ENCODE measurements around the gene TRDN.
"Not testable (repeated sequence)": the region's sequence is repeated elsewhere in the genome, so short reads cannot be mapped to it uniquely, and the experiment has no call there.

TRDN gene

DNA sequence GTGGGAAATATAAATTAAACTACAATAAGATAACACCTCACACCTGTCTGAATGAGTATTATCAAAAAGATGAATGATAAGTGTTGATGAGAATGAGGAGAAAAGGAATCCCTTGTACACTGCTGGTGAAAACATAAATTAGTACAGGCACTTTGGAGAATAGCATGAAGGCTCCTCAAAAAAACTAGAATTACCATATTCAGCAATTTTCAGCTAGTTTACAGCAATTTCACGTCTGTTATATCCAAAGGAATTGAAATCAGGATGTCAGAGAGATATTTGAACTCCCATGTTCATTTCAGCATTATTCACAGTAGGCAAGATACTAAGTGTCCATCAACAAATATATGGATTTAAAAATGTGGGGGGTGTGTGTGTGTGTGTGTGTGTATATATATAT lies 348.1 kb downstream of the TRDN start:
- no peak for DNase-seq (ENCODE audit: low read depth, low spot score)

DNA sequence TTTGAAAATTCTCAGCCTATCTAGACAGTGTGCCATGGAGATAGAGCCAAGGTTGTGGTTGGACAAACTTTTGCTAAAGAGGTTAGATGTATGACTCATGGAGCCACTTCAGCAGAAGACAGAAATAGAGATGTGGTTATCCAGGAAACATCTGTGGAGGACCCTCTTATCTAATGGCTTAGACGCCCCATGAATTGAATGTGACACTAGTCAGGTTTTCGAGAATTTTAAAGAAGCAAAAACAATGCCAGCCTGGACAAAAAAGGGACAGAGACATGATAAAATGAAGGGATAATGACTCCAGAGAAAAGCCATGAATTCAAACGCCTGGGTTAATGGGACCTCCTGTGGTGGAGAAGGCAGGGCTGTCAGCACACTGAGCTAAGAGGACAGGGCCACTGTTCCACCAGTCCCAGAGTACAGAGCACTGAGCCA lies 360.2 kb downstream of the TRDN start:
- peak; percentile 41 for DNase-seq (ENCODE audit: low read depth, low spot score)

DNA sequence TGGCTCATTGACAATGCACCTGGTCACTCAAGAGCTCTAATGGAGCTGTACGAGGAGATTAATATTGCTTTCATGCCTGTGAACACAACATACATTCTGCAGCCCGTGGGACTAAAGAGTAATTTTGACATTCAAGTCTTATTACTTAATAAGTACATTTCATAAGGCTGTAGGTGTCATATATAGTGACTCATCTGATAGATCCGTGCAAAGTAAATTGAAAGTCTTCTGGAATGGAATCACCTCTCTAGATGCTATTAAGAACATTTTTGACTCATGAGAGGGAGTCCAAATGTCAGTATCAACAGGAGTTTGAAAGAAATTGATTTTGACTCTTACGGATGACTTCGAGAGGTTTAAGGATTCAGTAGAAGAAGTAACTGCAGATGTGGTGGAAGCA lies 372.8 kb downstream of the TRDN start:
- no peak for DNase-seq (ENCODE audit: low read depth, low spot score)

DNA sequence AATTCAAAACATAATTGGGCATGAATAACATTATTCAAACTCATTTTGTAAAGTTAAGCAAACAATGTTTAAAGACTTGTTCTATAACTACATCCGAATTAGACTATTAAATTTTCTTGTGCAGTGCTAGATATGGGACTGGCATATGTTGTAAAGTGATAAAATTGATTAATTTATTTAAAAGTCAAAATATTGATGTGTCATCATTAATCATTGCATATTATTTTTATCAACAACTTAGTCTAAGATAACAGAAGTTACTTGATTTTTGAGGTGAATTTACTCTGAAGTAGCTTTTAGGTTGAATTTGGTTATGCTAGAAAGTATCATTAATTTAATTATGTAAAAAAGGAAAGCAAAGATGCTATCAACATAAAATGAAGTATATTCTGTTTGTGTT lies 396.1 kb downstream of the TRDN start:
- no peak for DNase-seq (ENCODE audit: low read depth, low spot score)

DNA sequence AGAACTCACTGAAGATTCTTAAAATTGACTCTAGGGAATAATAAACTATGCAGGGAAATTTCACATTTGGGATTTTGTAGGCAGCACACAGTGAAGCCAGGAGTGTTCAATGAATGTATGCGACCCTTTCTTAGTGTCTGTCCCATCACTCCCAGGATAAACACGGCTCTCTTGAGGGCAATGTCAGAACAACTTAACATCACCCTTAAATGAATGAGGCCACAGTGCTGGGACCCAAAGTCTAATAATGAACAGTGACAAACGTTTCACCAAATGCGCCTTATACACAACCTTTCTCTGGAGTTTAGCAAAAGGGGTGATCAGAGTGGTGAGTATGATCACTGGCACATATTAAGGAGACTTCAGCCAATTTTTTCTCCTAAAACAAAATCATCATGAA lies 403.4 kb downstream of the TRDN start:
- DNase-seq (ENCODE audit: low read depth, low spot score) = no peak

DNA sequence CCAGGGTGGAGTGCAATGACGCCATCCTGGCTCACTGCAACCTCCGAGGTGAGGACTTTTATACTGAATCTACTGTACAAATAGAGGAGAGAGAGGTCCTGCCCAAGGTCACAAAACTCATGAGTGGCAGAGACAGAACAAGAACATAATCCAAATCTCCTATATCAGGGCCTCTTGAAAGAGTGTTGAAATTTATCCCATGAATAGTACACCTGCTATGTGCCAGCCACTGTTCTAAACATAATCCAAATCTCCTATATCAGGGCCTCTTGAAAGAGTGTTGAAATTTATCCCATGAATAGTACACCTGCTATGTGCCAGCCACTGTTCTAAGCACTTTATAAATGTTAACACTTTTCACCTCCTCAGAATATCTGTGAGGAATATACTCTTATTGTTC lies 409.0 kb downstream of the TRDN start:
- not testable (repeated sequence) for DNase-seq (ENCODE audit: low read depth, low spot score)

DNA sequence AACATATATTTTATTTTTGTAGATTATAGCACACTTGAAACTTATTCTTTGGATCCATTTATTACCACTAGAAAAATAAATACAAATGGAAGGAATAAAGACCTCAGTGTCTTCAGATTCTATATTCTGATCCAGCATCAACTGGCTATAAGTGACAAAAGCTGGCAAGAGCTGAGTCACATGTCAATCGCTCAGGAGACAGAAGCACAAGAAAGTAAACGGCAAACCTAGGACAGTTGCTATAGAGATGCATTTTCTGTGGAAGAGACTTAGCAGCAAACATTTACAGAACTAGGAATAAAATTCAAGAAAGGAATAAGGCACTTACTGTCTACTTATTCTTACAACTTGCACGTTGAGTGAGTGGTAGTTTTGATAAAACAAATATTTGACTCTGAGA lies 410.4 kb downstream of the TRDN start:
- DNase-seq (ENCODE audit: low read depth, low spot score) = no peak

DNA sequence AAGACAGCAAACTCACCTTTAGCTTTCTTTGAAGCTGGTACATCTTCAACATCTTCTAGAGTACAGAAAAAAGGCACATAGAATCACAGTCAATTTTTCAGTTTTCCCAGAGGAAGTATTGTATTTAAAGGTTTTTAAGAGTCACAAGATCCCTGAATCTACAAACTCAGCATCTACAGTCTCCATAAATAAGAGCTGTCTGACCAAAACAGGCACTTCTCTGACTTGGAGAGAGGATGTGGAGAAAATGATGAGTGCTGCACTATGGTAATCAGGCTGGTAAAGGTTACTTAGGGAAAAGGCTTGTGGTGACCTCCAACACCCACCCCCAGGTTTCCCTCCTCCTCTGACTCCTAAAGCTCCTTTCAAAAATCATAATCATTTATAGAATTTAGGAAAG lies 412.7 kb downstream of the TRDN start:
- no peak for DNase-seq (ENCODE audit: low read depth, low spot score)

DNA sequence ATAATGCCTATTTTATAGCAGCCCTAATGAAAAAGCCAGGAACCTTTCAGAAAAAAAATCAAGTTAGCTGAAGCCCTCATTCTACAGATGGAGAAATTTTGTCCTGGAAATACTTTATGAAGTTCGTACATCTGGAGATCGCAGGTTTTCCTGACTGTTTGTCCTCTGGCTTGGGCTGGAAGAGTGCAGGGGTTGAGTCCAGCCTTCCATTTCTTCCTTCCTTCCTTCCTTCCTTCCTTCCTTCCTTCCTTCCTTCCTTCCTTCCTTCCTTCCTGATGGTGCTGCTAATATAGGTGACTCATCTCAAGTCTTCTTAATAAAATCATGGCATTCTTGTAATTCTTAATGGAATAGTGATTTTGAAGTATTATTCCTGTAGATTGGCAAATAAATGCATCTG lies 413.3 kb downstream of the TRDN start:
- no peak for DNase-seq (ENCODE audit: low read depth, low spot score)

DNA sequence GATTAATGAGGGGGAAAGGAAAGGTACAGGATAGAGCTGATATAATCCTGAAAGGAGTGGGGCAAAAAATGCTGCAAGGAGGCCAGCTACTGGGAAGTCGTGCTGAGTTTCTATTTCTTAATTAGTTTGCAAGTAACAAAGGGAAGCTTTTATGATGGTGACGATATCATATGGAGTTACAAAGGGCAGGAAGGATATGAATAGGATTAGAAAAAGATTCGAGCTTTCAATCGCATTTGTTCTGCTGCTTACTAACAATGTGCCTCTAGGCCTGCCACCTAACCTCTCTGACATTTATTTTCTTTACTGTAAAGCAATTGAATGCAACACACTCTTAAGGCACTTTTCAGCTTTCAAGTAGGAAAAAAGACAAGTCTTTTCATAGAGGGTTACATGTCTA lies 421.5 kb downstream of the TRDN start:
- no peak for DNase-seq (ENCODE audit: low read depth, low spot score)

DNA sequence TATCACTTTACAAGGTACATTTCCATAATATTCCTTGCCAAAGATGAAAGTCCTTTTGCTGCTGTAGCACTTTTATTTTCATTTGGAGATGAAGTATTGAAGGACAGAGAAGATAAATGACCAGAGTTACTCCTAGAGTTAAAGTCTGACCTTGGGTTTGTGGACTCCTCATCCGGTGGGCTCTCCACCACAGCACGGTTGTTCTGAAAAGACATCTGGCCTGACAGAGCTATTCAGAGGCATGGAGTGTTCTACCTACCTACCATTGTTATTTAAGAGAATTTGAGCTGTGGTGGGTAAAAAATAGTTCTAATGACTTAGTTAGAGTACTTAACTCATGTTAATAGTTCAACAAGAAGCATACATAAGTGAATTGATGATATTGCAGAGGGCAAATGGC lies 422.3 kb downstream of the TRDN start:
- DNase-seq (ENCODE audit: low read depth, low spot score) = no peak

DNA sequence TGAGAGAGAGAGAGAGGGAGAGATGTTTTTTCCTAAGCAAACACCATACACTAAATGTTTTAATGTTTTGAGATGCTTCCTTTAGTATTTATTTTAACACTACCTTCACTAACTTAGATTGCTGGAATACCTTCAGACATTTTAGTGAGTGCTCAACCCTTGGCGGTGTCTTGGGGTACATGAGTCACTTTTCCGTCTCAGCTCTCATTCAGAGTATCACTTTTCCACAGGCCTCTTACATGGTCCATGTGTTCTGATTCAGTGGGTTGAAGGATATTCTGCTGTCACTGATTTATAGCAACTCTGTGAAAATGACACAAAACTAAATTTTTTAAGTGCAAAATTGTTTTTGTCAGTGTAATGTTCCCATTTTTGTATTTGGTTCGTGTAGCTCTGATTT lies 422.8 kb downstream of the TRDN start:
- DNase-seq (ENCODE audit: low read depth, low spot score) = no peak

DNA sequence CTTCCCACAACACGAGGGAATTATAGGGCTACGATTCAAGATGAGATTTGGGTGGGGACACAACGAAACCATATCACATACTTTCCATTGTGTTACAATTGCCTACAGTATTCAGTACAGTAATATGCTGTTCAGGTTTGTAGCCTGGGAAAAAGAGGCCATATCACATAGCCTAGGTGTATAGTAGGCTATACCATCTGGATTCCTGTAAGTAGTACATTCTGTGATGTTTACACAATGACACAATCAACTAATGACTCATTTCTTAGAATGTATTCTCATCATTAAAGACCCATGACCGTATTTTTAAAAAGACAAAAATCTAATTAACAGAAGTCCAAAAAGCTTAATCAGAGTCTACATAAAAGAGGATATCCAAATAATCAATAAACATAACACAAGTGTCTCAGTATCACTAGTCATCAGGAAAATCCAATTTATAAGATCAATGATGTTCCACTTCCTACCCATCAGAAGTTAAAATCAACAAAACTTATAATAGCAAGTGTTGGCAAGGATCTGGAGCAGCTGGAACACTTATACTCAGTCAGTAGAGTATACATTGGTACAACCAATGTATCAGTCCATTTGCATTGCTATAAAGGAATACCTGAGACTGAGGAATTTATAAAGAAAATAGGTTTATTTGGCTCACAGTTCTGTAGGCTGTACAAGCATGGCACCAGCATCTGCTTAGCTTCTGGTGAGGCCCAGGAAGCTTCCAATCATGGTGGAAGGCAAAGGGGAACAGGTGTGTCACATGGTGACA lies 424.8 kb downstream of the TRDN start:
- no peak for DNase-seq (ENCODE audit: low read depth, low spot score)

DNA sequence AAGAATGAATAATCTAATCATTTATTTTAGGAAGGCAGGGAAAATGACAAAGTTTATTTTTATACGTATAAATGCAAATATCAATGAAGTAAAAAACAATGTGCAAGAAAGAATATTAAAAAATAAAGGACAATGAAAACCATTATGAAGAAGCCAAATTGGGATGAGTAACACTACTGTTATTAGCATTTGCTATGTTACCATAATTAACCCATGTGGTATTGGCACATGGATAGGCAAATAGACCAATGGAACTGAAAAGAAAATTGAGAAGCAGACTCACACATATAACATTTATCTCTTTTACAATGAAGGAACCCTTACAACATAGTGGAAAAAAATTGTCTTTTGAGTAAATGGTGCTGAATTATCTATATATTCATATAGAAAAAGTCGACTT lies 426.1 kb downstream of the TRDN start:
- no peak for DNase-seq (ENCODE audit: low read depth, low spot score)

DNA sequence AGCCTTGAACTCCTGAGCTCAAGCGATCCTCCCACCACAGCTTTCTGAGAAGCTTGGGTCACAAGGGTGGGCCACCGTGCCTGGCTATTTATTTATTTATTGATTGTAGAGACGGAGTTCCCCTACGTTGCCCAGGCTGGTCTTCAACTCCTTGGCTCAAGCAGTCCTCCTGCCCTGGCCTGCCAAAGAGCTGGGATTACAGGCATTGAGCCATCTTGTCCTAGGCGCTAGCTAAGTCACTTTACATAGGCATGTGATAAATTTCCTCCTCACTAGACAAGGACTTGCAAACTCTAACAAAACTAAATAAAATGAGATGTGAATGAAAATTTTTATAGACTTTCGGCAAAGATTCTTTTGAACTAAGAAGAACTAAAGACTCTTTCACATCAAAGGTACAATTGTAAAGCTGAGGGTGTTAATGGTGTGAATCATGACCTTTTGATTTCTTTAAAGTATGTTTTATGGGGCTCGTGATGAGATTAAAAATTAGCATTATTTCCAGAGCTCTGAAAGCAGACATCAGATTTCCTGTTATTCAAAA lies 428.7 kb downstream of the TRDN start:
- DNase-seq (ENCODE audit: low read depth, low spot score) = no peak

DNA sequence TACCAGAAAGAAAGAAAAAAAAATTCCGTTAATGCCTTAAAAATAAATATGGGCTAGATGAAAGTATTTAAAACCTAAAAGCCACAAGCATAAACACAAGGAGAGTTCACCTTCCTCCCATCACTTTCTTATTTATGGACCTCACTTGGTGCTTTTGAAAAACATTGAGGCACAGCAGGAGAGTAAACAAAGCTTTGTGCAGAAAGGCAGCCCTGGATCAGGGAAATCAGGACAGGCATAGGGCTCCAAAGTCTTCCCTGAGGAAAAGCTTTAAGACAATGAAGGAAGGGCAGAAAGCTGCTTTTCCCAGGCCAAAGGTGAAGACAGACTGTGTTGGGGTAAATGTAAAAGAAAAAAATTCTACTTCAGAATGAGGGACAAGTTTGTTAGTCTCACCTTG lies 432.8 kb downstream of the TRDN start:
- DNase-seq (ENCODE audit: low read depth, low spot score) = peak; percentile 43

DNA sequence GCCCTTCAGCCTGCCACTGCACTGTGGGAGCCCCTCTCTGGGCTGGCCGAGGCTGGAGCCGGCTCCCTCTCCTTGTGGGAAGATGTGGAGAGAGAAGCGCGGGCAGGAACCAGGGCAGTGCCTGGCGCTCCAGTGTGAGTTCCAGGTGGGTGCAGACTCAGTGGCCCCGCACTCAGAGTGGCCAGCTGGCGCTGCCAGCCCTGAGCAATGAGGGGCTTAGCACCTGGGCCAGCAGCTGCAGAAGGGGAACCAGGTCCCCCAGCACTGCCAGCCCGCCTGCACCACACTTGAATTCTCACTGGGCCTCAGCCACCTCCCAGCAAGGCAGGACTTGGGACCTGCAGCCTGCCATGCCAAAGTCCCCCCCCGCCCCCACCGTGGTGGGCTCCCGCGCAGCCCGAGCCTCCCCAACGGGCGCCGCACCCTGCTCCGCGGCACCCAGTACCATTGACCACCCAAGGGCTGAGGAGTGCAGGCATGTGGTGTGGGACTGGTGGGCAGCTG lies 434.8 kb downstream of the TRDN start:
- no peak for DNase-seq (ENCODE audit: low read depth, low spot score)

DNA sequence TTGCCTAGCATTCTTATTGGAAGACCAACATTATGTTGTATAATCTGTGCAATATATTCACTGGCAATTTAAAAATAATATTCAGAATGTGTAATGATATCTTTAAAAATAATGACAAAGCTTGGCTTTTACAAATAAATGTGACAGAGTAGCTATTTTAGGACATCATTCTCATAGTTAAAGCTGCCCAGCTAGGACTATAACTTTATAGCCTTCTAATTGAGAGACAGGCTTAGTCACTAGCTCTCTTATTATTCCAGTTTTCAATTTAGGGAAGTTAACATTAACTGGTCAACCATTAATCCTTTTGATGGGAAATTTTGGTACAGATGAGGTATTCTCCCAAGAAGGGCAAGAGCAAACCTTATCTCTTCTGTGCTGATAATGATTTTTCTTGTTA lies 443.5 kb downstream of the TRDN start:
- no peak for DNase-seq (ENCODE audit: low read depth, low spot score)

DNA sequence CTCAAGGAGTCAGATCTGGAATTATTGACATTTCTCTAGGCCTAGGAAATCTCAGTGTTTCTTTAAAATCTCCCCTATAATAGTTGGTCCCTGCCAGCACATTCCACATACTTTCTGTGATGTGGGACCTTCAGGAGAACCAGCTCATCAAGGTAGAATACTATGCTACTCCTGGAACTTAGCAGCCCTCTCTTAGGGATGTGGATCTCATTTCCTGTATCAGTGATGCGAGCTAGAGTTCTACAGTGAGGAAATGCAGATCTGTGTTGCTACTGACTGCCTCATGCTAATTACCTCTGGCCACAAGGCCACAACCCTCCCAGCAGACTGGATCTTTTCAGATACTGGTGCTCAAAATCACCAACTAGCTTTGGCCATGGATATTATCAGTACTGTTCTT lies 446.9 kb downstream of the TRDN start:
- DNase-seq (ENCODE audit: low read depth, low spot score) = no peak

DNA sequence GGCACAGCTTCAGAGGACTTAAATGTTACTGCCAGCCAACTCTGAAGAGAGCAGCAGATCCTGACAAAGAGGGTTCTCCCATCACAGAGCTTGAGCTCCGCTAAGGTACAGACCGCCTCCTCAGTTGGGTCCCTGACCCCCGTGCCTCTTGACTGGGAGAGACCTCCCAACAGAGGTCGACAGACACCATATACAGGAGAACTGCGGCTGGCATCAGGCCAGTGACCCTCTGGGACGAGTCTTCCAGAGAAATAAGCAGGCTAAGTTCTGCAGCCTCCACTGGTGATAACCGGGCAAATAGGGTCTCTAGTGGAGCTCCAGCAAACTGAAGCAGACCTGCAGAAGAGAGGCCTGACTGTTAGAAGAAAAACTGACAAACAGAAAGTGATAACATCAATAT lies 453.8 kb downstream of the TRDN start:
- no peak for DNase-seq (ENCODE audit: low read depth, low spot score)

DNA sequence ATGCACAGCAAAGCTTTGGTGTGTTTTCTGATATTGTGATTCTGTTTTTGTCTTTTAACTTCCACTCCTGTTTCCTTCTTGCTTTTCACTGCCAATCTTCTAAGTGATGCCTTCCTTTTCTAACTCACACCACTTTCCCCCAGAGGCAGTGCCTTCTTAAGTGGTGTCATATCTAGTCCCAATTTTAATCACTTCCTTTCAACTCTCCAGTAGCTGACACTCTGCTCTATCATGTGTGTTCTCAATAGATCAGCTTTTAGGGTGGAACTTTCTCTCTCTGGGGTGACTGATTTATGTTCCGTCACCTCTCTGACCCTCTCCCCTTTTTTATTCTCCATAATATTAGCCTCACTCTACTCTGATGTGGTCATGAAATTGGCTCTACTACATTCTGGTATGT lies 460.0 kb downstream of the TRDN start:
- DNase-seq (ENCODE audit: low read depth, low spot score) = no peak

DNA sequence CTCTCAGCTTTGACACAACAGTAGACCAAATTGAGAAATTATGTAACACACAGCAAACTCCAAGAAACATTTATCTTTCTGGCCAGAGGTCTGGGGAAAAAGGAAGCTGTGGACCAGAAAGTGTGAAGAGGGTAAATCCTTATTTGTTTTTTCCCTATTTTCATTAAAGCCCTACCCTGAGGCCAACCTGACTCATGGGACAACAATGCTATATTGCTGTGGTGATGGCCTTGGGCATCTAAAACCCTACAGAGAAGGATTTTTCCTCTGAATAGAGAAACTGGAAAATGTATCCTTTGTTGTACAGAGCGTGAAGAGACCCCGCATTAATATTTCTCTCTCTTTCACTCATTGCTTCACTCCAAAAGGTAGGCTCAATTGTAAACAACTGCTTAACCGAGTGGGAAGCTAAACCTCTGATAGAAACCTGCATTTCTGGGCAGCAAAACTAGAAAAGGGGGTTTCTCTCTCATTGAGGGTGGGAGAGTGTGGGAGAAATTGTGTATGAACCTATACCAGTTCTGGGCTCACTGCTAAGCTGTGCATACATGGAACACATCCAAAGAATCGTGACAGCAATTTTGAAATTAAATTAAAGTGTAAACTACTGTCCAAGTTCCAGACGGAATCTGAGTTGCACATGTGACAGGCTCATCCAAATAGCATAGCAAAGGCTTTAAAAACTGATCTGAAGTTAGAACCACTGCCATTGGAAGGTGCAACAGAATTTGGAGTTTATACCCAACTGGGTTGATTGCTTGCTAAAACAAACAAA lies 465.2 kb downstream of the TRDN start:
- peak; percentile 64 for DNase-seq (ENCODE audit: low read depth, low spot score)

DNA sequence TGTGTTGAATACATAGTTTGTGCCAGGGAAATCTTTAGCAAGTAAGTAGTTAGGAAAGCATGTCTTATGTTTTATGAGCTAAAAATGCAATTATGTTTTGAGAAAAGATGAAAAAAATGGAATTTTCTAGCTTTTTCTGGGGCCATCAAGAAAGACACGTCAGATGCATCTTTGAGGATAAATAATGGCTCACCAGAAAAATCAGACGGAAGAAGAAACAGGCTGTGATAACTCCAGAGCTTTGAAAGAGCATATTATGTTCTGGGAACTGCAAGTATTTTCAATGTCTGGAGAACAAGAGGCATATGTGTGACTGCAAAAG lies 467.0 kb downstream of the TRDN start:
- DNase-seq (ENCODE audit: low read depth, low spot score) = no peak

Data from ELF-1 (cell line).